ENCODE data around the gene MEF2B.

- TF ChIP-seq, protein P1, sequence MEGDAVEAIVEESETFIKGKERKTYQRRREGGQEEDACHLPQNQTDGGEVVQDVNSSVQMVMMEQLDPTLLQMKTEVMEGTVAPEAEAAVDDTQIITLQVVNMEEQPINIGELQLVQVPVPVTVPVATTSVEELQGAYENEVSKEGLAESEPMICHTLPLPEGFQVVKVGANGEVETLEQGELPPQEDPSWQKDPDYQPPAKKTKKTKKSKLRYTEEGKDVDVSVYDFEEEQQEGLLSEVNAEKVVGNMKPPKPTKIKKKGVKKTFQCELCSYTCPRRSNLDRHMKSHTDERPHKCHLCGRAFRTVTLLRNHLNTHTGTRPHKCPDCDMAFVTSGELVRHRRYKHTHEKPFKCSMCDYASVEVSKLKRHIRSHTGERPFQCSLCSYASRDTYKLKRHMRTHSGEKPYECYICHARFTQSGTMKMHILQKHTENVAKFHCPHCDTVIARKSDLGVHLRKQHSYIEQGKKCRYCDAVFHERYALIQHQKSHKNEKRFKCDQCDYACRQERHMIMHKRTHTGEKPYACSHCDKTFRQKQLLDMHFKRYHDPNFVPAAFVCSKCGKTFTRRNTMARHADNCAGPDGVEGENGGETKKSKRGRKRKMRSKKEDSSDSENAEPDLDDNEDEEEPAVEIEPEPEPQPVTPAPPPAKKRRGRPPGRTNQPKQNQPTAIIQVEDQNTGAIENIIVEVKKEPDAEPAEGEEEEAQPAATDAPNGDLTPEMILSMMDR (IDR thresholded peaks at IDR 0.05; ENCODE audit: low read length), result no peak
- TF ChIP-seq EZH2 (optimal IDR thresholded peaks at IDR 0.05; ENCODE audit: low read depth, low read length), result no peak
These were observed 66.9 kb downstream of the MEF2B start for GRCh38 chr19:19103167-19103566.

All from MM.1S (cell line).